Skeletal muscle satellite cell (primary cell): ENCODE measurements around the gene MYH9.
"Not testable (repeated sequence)": the region's sequence is repeated elsewhere in the genome, so short reads cannot be mapped to it uniquely, and the experiment has no call there.

Experiments used
- H3K27me3 ChIP-seq: 2 replicates; pipeline ENCODE4 v1.7.0; 2013; ENCODE audit warnings: low read length; ENCODE audit not compliant: control insufficient read depth, insufficient read depth
- H3K36me3 ChIP-seq: 2 replicates; pipeline ENCODE4 v1.7.0; 2013; ENCODE audit warnings: mild to moderate bottlenecking, control low read depth, low read length; ENCODE audit not compliant: insufficient read depth
- H3K4me1 ChIP-seq: 2 replicates; pipeline ENCODE4 v1.7.0; 2013; ENCODE audit warnings: low read length; ENCODE audit not compliant: control insufficient read depth, insufficient read depth
- H3K4me2 ChIP-seq: 2 replicates; pipeline ENCODE4 v1.7.0; 2013; ENCODE audit warnings: mild to moderate bottlenecking, low read length
- H3K4me3 ChIP-seq: 2 replicates; pipeline ENCODE4 v1.7.0; 2013; ENCODE audit warnings: low read length
- H3K9ac ChIP-seq: 2 replicates; pipeline ENCODE4 v1.7.0; 2013; ENCODE audit warnings: mild to moderate bottlenecking, low read depth, low read length, moderate library complexity
- H3K9me3 ChIP-seq: replicated peaks from 2 replicates; pipeline ENCODE4 v1.7.0; 2013; ENCODE audit warnings: mild to moderate bottlenecking, control low read depth, low read length

Gene MYH9

GRCh38 chr22:36296690-36297089 lies 91.1 kb downstream of the MYH9 start:
- Histone ChIP-seq H3K9me3 (no peaks in the 10 kb centered on the region), H3K4me2 (no peak overlapping the region), H3K4me1 (no peaks in the 10 kb centered on the region), H3K9ac (no peak overlapping the region), H3K27me3 (no peaks in the 10 kb centered on the region), H3K36me3 (peaks cover 100% of the 10 kb centered on the region), H3K4me3 (no peak overlapping the region)

GRCh38 chr22:36295247-36295646 lies 92.5 kb downstream of the MYH9 start:
- H3K4me2 ChIP-seq = no peak overlapping the region
- H3K27me3 ChIP-seq = no peaks in the 10 kb centered on the region
- H3K4me3 ChIP-seq = no peak overlapping the region
- peaks cover 88% of the 10 kb centered on the region for H3K36me3 ChIP-seq
- no peaks in the 10 kb centered on the region for H3K9me3 ChIP-seq
- H3K4me1 ChIP-seq = no peaks in the 10 kb centered on the region
- H3K9ac ChIP-seq = no peak overlapping the region

GRCh38 chr22:36294801-36295200 lies 93.0 kb downstream of the MYH9 start:
- Histone ChIP-seq H3K4me1 (no peaks in the 10 kb centered on the region), H3K27me3 (no peaks in the 10 kb centered on the region), H3K4me2 (no peak overlapping the region), H3K9ac (no peak overlapping the region), H3K9me3 (no peaks in the 10 kb centered on the region), H3K4me3 (no peak overlapping the region), H3K36me3 (peaks cover 86% of the 10 kb centered on the region)

GRCh38 chr22:36294293-36294620 lies 93.5 kb downstream of the MYH9 start:
- no peaks in the 10 kb centered on the region for H3K27me3 ChIP-seq
- H3K4me2 ChIP-seq = no peak overlapping the region
- no peak overlapping the region for H3K9ac ChIP-seq
- no peaks in the 10 kb centered on the region for H3K4me1 ChIP-seq
- peaks cover 86% of the 10 kb centered on the region for H3K36me3 ChIP-seq
- no peaks in the 10 kb centered on the region for H3K9me3 ChIP-seq
- no peak overlapping the region for H3K4me3 ChIP-seq

- Histone ChIP-seq H3K36me3 (peaks cover 86% of the 10 kb centered on the region), H3K9ac (no peak overlapping the region), H3K27me3 (no peaks in the 10 kb centered on the region), H3K4me1 (no peaks in the 10 kb centered on the region), H3K4me2 (no peak overlapping the region), H3K9me3 (no peaks in the 10 kb centered on the region), H3K4me3 (no peak overlapping the region)
These were observed 94.0 kb downstream of the MYH9 start for GRCh38 chr22:36293606-36294292.

GRCh38 chr22:36292823-36293530 lies 94.8 kb downstream of the MYH9 start:
- Histone ChIP-seq H3K4me3 (no peak overlapping the region), H3K4me1 (no peaks in the 10 kb centered on the region), H3K9ac (no peak overlapping the region), H3K9me3 (no peaks in the 10 kb centered on the region), H3K27me3 (no peaks in the 10 kb centered on the region), H3K4me2 (no peak overlapping the region), H3K36me3 (peaks cover 86% of the 10 kb centered on the region)

- H3K9ac ChIP-seq = no peak overlapping the region
- no peaks in the 10 kb centered on the region for H3K27me3 ChIP-seq
- H3K4me2 ChIP-seq = no peak overlapping the region
- H3K4me1 ChIP-seq = no peaks in the 10 kb centered on the region
- no peak overlapping the region for H3K4me3 ChIP-seq
- H3K9me3 ChIP-seq = no peaks in the 10 kb centered on the region
- H3K36me3 ChIP-seq = peaks cover 84% of the 10 kb centered on the region
These were observed 95.7 kb downstream of the MYH9 start for GRCh38 chr22:36291831-36292740.

GRCh38 chr22:36290391-36291075 lies 97.2 kb downstream of the MYH9 start:
- not testable (repeated sequence) for H3K4me3 ChIP-seq, H3K9me3 ChIP-seq, H3K9ac ChIP-seq, H3K27me3 ChIP-seq, H3K4me2 ChIP-seq
- Histone ChIP-seq H3K36me3 (peaks cover 83% of the 10 kb centered on the region), H3K4me1 (peaks cover 12% of the 10 kb centered on the region)

- not testable (repeated sequence) for H3K4me3 ChIP-seq, H3K9ac ChIP-seq
These were observed 97.8 kb downstream of the MYH9 start for GRCh38 chr22:36289948-36290371.

GRCh38 chr22:36289406-36289870 lies 98.3 kb downstream of the MYH9 start:
- Histone ChIP-seq H3K4me1 (peaks cover 12% of the 10 kb centered on the region), H3K36me3 (peaks cover 83% of the 10 kb centered on the region), H3K9me3 (no peaks in the 10 kb centered on the region), H3K4me3 (no peak overlapping the region), H3K27me3 (no peaks in the 10 kb centered on the region), H3K4me2 (no peak overlapping the region), H3K9ac (no peak overlapping the region)

More at GRCh38 chr22:36289948-36290371, 97.8 kb downstream of the MYH9 start:
- not testable (repeated sequence) for H3K4me2 ChIP-seq, H3K27me3 ChIP-seq, H3K9me3 ChIP-seq
- peaks cover 12% of the 10 kb centered on the region for H3K4me1 ChIP-seq
- peaks cover 83% of the 10 kb centered on the region for H3K36me3 ChIP-seq
